ENCODE measurements around the gene NLGN1. TPM values are rescaled to one million over a fixed set of nuclear protein-coding genes. Genes with fewer than 3 reads are reported as not detected.
"Not testable (repeated sequence)": the region's sequence is repeated elsewhere in the genome, so short reads cannot be mapped to it uniquely, and the experiment has no call there.

Gene NLGN1
- total RNA-seq, 3 donors from 2014 or later (not counting 1 experiment from before 2014, with no cell fraction given): not detected

- DNase-seq (no peak), ATAC-seq (no peak)
- Mint-ChIP-seq H3K9me3 (peaks cover 4 to 6% of the 10 kb centered on the region in 2 donors), H3K27ac (no peak overlapping the region), H3K27me3 (ENCODE audit: low read depth in 2 of 2) (no peaks in the 10 kb centered on the region), H3K4me1 (no peaks in the 10 kb centered on the region), H3K4me3 (no peak overlapping the region), H3K36me3 (peaks cover 3% of the 10 kb centered on the region)
- H3K27me3 ChIP-seq (ENCODE audit: control insufficient read depth, insufficient read depth, low read length): no peaks in the 10 kb centered on the region
- H3K27ac ChIP-seq (ENCODE audit: low read length): no peak overlapping the region
- TF ChIP-seq CTCF (IDR thresholded peaks at IDR 0.05): no peak
- intact Hi-C loops (cut with micrococcal nuclease): no loop called here
- WGBS (ENCODE audit: insufficient coverage): 60% methylated on average over 1 of the region's 1 CpG
- H3K36me3 ChIP-seq (ENCODE audit: control insufficient read depth, insufficient read depth, low read length): no peaks in the 10 kb centered on the region
- H3K4me1 ChIP-seq (ENCODE audit: control insufficient read depth, insufficient read depth, low read length): no peaks in the 10 kb centered on the region
- H3K4me3 ChIP-seq (ENCODE audit: low read length): no peak overlapping the region
- H3K9me3 ChIP-seq (ENCODE audit: control insufficient read depth, insufficient read depth, low read length): peaks cover 3% of the 10 kb centered on the region
These were observed 115.6 kb downstream of the NLGN1 start for GRCh38 chr3:173513123-173513522.

- DNase-seq (no peak), ATAC-seq (no peak)
- H3K36me3 ChIP-seq (ENCODE audit: control insufficient read depth, insufficient read depth, low read length): no peaks in the 10 kb centered on the region
- H3K27me3 Mint-ChIP-seq (ENCODE audit: low read depth in 2 of 2): no peaks in the 10 kb centered on the region
- no peaks in the 10 kb centered on the region for H3K4me1 ChIP-seq (ENCODE audit: control insufficient read depth, insufficient read depth, low read length)
- intact Hi-C loops (cut with micrococcal nuclease): no loop called here
- H3K36me3 Mint-ChIP-seq: peaks cover 9% of the 10 kb centered on the region
- H3K27me3 ChIP-seq (ENCODE audit: control insufficient read depth, insufficient read depth, low read length): no peaks in the 10 kb centered on the region
- WGBS (ENCODE audit: insufficient coverage): 56% methylated on average over 8 of the region's 8 CpGs
- peaks cover 11 to 21% of the 10 kb centered on the region in 2 donors for H3K9me3 Mint-ChIP-seq
- no peaks in the 10 kb centered on the region for H3K4me1 Mint-ChIP-seq
- H3K9me3 ChIP-seq (ENCODE audit: control insufficient read depth, insufficient read depth, low read length): peaks cover 6% of the 10 kb centered on the region
- H3K27ac ChIP-seq (ENCODE audit: low read length): no peak overlapping the region
- no peak for TF ChIP-seq CTCF (IDR thresholded peaks at IDR 0.05)
- H3K27ac Mint-ChIP-seq: no peak overlapping the region
- H3K4me3 Mint-ChIP-seq: no peak overlapping the region
- no peak overlapping the region for H3K4me3 ChIP-seq (ENCODE audit: low read length)
These were observed 131.6 kb downstream of the NLGN1 start for GRCh38 chr3:173529062-173529711.

GRCh38 chr3:173531602-173532001 lies 134.1 kb downstream of the NLGN1 start:
- Histone ChIP-seq H3K9me3 (ENCODE audit: control insufficient read depth, insufficient read depth, low read length) (peaks cover 6% of the 10 kb centered on the region), H3K4me3 (ENCODE audit: low read length) (no peak overlapping the region), H3K27me3 (ENCODE audit: control insufficient read depth, insufficient read depth, low read length) (no peaks in the 10 kb centered on the region), H3K27ac (ENCODE audit: low read length) (no peak overlapping the region), H3K4me1 (ENCODE audit: control insufficient read depth, insufficient read depth, low read length) (no peaks in the 10 kb centered on the region), H3K36me3 (ENCODE audit: control insufficient read depth, insufficient read depth, low read length) (no peaks in the 10 kb centered on the region)
- H3K27me3 Mint-ChIP-seq (ENCODE audit: low read depth in 2 of 2): no peaks in the 10 kb centered on the region
- WGBS (ENCODE audit: insufficient coverage): no CpG with 5 or more reads among the region's 1 CpG
- H3K27ac Mint-ChIP-seq: no peak overlapping the region
- DNase-seq: no peak
- no peak for TF ChIP-seq CTCF (IDR thresholded peaks at IDR 0.05)
- no peaks in the 10 kb centered on the region for H3K4me1 Mint-ChIP-seq
- H3K9me3 Mint-ChIP-seq: peaks cover 9 to 12% of the 10 kb centered on the region in 2 donors
- intact Hi-C loops (cut with micrococcal nuclease): no loop called here
- ATAC-seq: no peak
- H3K36me3 Mint-ChIP-seq: peaks cover 9% of the 10 kb centered on the region
- no peak overlapping the region for H3K4me3 Mint-ChIP-seq

GRCh38 chr3:173538410-173538809 lies 140.9 kb downstream of the NLGN1 start:
- no peak overlapping the region for H3K4me3 ChIP-seq (ENCODE audit: low read length)
- Mint-ChIP-seq H3K27me3 (ENCODE audit: low read depth in 2 of 2) (no peaks in the 10 kb centered on the region), H3K9me3 (peaks cover 0 to 4% of the 10 kb centered on the region in 2 donors), H3K27ac (no peak overlapping the region), H3K4me3 (no peak overlapping the region), H3K36me3 (no peaks in the 10 kb centered on the region), H3K4me1 (no peaks in the 10 kb centered on the region)
- no peak for DNase-seq
- no peaks in the 10 kb centered on the region for H3K27me3 ChIP-seq (ENCODE audit: control insufficient read depth, insufficient read depth, low read length)
- H3K9me3 ChIP-seq (ENCODE audit: control insufficient read depth, insufficient read depth, low read length): peaks cover 2% of the 10 kb centered on the region
- H3K36me3 ChIP-seq (ENCODE audit: control insufficient read depth, insufficient read depth, low read length): no peaks in the 10 kb centered on the region
- H3K27ac ChIP-seq (ENCODE audit: low read length): no peak overlapping the region
- no peaks in the 10 kb centered on the region for H3K4me1 ChIP-seq (ENCODE audit: control insufficient read depth, insufficient read depth, low read length)
- intact Hi-C loops (cut with micrococcal nuclease): no loop called here
- no peak for ATAC-seq
- WGBS (ENCODE audit: insufficient coverage): 97% methylated on average over 5 of the region's 5 CpGs
- TF ChIP-seq CTCF (IDR thresholded peaks at IDR 0.05): no peak

- intact Hi-C loops (cut with micrococcal nuclease); H3K4me1 ChIP-seq (ENCODE audit: control insufficient read depth, insufficient read depth, low read length); H3K27ac ChIP-seq (ENCODE audit: low read length); H3K27ac Mint-ChIP-seq; H3K36me3 Mint-ChIP-seq; H3K9me3 ChIP-seq (ENCODE audit: control insufficient read depth, insufficient read depth, low read length); ATAC-seq; H3K4me1 Mint-ChIP-seq; H3K4me3 ChIP-seq (ENCODE audit: low read length); H3K27me3 Mint-ChIP-seq (ENCODE audit: low read depth in 2 of 2); H3K36me3 ChIP-seq (ENCODE audit: control insufficient read depth, insufficient read depth, low read length); H3K4me3 Mint-ChIP-seq; H3K27me3 ChIP-seq (ENCODE audit: control insufficient read depth, insufficient read depth, low read length); DNase-seq: not testable (repeated sequence)
- WGBS (ENCODE audit: insufficient coverage): 83% methylated on average over 1 of the region's 2 CpGs
- peaks cover 2 to 13% of the 10 kb centered on the region in 2 donors for H3K9me3 Mint-ChIP-seq
These were observed 148.0 kb downstream of the NLGN1 start for GRCh38 chr3:173545590-173545989.
